Measurements from ENCODE around the gene DMRTA1.

Gene DMRTA1

GRCh38 chr9:22446950-22447617 is 460 bp downstream of the DMRTA1 start:
- peak overlapping the region; percentile 51 for H3K4me3 ChIP-seq (ENCODE audit: control insufficient read depth, low read depth, low read length)
- DNase-seq (ENCODE audit: low read depth), result peak; percentile 19
- TF ChIP-seq, protein P1, sequence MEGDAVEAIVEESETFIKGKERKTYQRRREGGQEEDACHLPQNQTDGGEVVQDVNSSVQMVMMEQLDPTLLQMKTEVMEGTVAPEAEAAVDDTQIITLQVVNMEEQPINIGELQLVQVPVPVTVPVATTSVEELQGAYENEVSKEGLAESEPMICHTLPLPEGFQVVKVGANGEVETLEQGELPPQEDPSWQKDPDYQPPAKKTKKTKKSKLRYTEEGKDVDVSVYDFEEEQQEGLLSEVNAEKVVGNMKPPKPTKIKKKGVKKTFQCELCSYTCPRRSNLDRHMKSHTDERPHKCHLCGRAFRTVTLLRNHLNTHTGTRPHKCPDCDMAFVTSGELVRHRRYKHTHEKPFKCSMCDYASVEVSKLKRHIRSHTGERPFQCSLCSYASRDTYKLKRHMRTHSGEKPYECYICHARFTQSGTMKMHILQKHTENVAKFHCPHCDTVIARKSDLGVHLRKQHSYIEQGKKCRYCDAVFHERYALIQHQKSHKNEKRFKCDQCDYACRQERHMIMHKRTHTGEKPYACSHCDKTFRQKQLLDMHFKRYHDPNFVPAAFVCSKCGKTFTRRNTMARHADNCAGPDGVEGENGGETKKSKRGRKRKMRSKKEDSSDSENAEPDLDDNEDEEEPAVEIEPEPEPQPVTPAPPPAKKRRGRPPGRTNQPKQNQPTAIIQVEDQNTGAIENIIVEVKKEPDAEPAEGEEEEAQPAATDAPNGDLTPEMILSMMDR (conservative IDR thresholded peaks at IDR 0.05; ENCODE audit: control insufficient read depth, insufficient read depth, low read depth, low read length), result no peak

DNA sequence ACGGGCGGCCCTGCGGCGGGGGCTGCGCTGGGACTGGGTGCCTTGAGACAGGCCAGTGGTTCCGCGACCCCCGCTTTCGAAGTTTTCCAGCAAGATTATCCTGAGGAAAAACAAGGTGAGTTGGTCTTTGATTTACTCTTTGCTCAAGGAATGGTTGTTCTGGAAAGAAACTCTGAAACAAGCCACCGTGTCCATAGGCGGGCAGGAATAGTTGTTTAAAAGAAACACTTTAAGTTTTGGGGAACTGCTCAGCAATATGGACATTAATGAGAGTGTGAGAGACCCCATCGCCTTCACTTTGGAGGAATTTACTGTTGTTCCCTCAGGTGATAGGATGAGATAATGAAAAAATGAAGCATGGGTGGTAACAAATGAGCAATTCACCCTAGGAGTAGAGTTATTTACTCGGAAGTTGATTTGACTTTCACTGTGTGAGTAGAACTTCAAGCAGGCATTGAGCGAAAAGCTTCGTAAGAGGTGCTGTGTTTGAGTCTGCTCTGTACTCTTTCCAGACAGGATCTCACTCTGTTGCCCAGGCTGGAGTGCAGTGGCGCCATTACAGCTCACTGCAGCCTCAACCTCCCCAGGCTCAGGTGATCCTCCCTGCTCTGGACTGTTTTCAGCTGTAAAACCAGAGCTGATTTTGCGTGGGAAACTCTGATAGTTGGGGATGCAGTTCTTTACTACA is 1.1 kb downstream of the DMRTA1 start:
- H3K4me3 ChIP-seq (ENCODE audit: control insufficient read depth, low read depth, low read length), result peak overlapping the region; percentile 51
- no peak for DNase-seq (ENCODE audit: low read depth)
- TF ChIP-seq, protein P1 (conservative IDR thresholded peaks at IDR 0.05; ENCODE audit: control insufficient read depth, insufficient read depth, low read depth, low read length), result no peak

DNA sequence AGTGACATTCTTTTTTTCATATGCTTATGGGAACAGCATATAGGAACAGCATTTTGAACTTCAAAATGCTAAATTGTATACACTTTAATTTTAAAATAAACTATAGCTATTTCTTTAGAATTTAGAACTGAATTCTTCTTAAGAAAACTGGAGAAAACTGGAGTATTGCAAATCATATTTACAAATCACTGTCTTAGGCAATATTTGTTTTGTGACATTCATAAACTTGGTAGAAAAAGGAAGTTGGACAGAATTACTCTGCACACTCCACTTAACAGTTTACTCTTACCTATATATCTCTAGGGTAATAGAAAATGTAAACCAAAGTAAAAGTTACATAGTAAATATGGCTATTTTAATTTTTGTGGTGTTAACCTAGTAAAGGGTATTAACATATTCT is 3.1 kb downstream of the DMRTA1 start:
- DNase-seq (ENCODE audit: low read depth), result no peak
- no peak overlapping the region for H3K4me3 ChIP-seq (ENCODE audit: control insufficient read depth, low read depth, low read length)
- TF ChIP-seq, protein P1 (conservative IDR thresholded peaks at IDR 0.05; ENCODE audit: control insufficient read depth, insufficient read depth, low read depth, low read length), result no peak

DNA sequence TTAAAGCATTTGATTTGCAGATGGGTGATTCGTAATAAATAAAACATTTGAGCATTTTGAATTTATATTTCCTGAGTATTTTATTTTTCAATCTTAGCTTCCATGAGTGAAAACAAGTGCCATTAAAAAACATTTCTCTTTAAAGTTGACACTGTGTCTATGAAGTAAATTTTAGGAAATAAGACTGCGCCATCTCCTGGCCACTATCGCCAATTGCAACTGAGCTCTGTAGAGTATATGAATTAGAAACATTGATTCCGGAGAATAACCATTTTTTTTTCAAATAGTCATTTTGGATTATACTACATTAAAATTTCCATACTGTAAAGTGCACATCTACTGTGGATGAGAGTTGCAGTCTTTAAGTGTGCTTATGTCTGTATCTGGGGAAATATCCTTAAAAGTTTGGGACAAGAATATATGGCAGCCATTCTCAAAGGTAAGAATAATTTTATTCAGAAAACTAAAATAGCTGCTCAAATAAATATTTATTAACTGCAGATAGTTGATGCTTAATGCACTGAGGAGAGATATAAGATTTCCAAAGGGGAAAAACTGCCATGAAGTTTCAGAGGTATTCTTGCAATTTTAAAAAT is 5.9 kb downstream of the DMRTA1 start:
- peak; percentile 46 for DNase-seq (ENCODE audit: low read depth)
- H3K4me3 ChIP-seq (ENCODE audit: control insufficient read depth, low read depth, low read length), result no peak overlapping the region
- TF ChIP-seq, protein P1 (conservative IDR thresholded peaks at IDR 0.05; ENCODE audit: control insufficient read depth, insufficient read depth, low read depth, low read length), result peak; percentile 77

DNA sequence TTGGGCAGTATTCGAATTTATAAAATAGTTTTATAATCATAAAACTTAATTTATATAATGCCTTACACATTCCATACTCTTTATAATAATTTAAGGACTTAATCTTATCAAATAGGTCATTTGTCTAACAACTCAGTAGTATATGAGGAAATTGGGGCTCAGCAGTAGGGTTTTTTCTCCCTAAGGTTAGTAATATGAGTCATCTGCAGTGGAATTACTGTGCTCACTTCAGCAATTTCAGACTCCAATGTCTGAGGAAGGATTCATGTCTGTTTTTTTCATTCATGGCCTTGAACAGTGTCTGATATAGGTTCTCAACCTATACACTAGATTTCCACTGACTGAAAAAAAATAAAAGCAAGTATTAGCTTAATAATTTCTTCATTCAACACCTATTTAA is 7.4 kb downstream of the DMRTA1 start:
- H3K4me3 ChIP-seq (ENCODE audit: control insufficient read depth, low read depth, low read length), result no peak overlapping the region
- DNase-seq (ENCODE audit: low read depth), result peak; percentile 17
- TF ChIP-seq, protein P1 (conservative IDR thresholded peaks at IDR 0.05; ENCODE audit: control insufficient read depth, insufficient read depth, low read depth, low read length), result no peak

DNA sequence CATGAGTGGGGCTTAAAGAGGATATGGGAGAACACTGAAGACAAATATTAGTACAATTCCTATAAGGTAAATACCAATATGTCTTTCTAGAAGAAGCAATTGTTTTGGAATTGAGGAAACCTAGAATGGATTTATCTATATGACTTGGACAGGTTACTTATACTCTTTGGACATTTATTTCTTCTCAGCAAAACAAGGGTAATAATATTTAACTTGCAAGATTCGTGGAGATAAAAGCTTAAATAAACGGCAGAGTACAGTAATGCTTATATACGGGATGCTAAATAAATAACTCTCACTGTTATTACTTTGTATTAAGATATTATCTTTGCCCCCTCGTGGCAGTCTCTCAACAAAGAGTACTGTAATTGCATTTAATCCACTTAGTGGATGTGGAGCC is 8.6 kb downstream of the DMRTA1 start:
- no peak for DNase-seq (ENCODE audit: low read depth)
- no peak overlapping the region for H3K4me3 ChIP-seq (ENCODE audit: control insufficient read depth, low read depth, low read length)
- TF ChIP-seq, protein P1 (conservative IDR thresholded peaks at IDR 0.05; ENCODE audit: control insufficient read depth, insufficient read depth, low read depth, low read length), result no peak

Measured in fibroblast of mammary gland (primary cell).